HG02798 (cell line): ENCODE results near the gene SMARCC1.
A peak's percentile ranks its signal among the peaks of the same experiment; 100 is the strongest.
"Not testable (repeated sequence)": the region's sequence is repeated elsewhere in the genome, so short reads cannot be mapped to it uniquely, and the experiment has no call there.

Experiments used
- ATAC-seq: cut with Tn5 transposase; IDR thresholded peaks from one replicate; pipeline ENCODE4 v1.9.1; 2021; ENCODE audit warnings: mild to moderate bottlenecking; ENCODE audit not compliant: unreplicated experiment, poor library complexity

The SMARCC1 gene

DNA sequence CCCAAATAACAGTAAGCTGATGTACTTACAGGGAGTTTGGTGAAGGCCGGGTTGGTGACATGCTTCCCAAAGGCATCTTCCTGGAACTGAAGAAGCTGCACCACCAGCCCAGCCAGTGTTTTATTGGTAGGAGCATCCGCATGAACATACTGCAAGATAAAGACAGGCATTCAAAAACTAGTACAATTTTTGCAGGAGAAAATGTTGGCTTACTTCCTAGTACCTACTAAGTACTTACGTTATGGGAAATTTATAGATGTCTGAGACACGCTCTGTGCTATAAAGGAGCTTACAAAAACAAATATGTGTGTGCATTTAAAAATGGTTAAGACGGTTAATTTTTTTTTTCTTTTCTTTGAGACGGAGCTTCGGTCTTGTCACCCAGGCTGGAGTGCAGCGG lies 8.9 kb downstream of the SMARCC1 start:
- ATAC-seq, result no peak

DNA sequence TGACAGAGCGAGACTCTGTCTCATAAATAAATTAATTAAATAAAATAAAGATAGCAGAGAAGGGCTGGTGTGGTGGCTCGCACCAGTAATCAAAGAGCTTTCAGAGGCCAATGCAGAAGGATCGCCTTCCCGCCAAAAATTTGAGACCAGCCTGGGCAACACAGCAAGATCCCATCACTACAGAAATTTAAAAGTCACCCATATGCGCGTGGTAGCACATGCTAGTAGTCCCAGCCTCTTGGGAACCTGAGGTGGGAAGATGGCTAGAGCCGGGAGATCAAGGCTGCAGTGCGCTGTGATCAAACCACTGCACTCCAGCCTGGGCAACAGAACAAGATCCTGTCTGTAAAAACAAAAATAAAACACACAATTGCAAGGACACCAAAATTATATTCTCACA lies 9.6 kb downstream of the SMARCC1 start:
- no peak for ATAC-seq

DNA sequence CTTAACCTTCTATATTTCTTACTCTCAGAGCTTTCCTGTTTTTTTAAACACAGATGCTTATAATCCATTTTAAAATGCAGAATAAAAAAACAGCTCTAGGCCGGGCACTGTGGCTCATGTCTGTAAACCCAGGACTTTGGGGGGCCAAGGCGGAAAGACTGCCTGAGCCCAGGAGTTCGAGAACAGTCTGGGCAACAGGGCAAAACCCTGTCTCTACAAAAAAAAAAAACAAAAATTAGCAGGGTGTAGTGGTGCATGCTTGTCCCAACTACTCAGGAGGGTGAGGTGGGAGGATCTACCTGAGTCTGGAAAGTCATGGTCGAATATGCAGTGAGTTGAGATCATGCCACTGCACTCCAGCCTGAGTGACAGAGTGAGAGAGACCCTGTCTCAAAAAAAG lies 15.5 kb downstream of the SMARCC1 start:
- no peak for ATAC-seq

DNA sequence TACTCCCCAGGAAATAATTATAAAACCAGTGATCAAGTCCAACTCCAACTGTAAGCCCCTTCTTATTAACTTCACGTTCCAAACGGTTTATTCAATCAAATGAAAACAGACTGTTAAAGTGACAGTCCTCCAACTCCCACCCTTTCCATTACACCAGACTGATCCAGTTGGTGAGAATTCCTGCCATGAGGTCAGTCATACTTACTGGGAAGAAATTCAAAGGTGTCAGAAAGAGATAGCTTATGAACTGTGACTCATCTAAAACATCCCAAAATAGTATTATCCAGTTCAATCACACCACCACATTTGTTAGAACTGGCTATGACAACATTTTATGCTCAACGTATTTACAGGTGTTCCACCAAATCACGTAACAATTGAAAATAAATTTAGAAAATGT lies 19.5 kb downstream of the SMARCC1 start:
- no peak for ATAC-seq

DNA sequence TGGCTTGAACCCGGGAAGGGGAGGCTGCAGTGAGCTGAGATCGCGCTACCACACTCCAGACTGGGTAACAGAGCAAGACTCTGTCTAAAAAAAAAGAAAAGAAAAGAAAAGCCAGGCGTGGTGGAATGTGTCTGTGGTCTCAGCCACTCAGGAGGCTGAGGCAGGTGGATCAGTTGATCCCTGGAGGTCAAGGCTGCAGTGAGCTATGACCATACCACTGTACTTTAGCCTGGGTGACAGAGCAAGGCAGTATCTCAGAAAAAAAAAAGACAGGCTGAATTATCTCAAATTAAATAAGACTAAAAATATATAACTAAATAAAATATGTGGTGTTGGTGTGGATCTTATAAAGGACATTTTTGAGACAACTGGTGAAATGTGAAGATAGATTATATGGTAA lies 20.6 kb downstream of the SMARCC1 start:
- no peak for ATAC-seq

DNA sequence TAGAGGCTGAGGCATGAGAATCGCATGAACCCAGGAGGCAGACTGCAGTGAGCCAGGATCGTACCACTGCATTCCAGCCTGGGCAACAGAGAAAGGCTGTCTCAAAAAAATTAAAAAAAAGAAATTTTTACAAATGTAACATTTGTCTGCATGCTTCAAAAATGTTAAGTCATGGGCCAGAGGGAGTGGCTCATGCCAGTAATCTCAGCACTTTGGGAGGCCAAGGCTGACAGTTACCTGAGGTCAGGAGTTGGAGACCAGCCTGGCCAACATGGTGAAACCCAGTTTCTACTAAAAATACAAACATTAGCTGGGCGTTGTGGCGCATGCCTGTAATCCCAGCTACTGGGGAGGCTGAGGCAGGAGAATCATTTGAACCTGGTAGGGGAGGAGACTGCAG lies 21.5 kb downstream of the SMARCC1 start:
- not testable (repeated sequence) for ATAC-seq

DNA sequence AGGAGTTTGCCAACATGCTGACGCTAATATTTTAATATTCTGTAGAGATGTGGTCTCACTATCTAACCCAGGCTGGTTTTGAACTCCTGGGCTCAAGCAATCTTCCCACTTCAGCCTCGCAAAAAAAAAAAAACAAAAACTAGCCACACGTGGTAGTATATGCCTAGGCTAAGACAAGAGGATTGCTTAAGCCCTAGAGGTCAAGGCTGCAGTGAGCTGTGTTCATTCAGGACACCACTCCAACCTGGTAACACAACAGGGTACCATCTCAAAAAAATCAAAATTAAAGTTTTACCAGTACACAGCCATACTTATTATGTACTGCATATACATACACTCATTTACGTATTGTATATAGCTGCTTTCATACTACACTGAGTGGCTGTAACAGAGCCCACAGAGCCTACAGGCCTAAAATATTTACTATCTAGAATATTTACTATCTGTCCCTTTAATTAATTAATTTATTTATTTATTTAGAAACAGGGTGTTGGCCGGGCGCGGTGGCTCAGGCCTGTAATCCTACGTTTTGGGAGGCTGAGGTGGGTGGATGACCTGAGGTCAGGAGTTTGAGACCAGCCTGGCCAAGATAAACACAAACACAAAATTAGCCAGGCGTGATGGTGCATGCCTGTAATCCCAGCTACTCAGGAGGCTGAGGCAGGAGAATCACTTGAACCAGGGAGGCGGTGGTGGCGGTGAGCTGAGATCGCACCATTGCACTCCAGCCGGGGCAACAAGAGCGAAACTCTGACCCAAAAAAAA lies 23.2 kb downstream of the SMARCC1 start:
- no peak for ATAC-seq

DNA sequence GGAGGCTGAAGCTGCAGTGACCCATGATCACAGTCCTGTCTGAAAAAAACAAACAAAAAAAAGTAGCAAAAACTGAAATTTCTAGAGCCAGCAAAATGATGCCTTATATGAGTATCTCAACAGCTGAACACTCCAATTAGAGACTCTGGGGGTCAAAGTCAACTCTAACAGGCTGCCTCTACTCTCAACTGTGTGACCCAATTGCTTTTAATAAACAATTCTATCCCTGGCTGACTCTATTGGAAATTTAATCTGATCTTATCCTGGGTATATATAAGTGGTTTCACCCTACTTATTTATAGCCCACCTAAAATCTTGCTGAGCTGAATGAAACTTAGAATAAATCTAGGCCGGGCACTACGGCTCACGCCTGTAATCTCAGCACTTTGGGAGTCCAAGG lies 29.0 kb downstream of the SMARCC1 start:
- no peak for ATAC-seq

DNA sequence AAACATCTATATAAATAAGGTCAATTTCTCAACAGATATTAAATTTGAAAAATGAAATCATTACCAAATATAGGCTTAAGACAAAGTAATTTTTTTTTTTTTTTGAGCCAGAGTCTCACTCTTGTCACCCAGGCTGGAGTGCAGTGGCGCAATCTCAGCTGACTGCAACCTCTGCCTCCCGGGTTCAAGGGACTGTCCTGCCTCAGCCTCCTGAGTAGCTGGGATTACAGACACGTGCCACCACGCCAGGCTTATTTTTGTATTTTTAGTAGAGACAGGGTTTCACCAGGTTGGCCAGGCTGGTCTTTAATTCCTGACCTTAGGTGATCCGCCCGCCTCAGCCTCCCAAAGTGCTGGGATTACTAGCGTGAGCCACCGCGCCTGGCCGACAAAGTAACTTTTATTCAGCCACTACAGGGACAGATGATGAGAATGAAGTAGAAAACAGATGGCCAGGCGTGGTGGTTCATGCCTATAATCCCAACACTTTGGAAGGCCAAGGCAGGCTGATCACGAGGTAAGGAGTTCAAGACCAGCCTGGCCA lies 30.8 kb downstream of the SMARCC1 start:
- ATAC-seq, result not testable (repeated sequence)

DNA sequence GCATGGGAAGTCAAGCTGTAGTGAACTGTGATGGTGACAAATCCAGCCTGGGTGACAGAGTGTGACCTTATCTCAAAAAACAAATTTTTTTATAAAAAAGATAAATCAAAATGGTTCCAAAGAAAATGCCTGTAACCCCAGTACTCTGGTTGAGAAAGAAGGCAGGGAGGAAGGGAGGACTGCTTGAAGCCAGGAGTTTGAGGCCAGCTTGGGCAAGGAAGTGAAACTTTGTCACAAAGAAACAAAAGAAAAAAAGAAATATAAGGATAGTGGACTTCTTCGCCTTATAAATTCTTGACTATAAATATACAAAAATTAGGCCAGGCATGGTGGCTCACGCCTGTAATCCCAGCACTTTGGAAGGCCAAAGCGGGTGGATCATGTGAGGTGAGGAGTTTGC lies 34.1 kb downstream of the SMARCC1 start:
- ATAC-seq, result no peak

DNA sequence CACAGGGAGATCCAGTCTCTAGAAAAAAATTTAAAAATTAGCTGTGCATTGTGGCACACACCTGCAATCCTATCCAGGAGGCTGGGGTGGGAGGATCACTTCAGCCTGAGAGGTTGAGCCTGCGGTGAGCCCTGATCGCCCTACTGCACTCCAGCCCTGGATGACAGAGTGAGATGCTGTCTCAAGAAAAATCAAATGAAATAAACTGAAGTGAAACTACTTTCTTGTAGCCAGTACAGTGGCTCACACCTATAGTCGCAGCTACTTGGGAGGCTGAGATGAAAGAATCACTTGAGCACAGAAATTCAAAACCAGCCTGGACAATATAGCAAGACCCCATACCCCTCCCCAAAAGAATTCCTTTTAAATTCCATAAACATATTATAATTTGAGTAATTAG lies 35.4 kb downstream of the SMARCC1 start:
- no peak for ATAC-seq

DNA sequence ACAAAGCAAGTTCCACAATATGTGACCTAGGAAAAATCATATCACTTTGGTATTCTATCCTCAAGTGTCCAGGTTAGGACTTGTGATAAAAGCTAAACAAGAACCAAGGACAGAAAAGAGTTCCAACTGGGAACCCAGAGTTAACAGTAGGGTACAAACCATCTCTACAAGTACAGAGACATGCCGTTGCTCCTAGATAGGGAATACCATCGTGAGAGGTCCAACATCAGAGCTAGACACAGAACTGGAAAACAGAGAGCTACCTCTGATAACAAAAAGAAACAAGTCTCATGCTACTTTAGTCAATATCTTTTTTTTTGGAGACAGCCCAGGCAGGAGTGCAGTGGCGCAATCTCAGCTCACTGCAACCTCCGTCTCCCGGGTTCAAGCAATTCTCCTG lies 37.8 kb downstream of the SMARCC1 start:
- no peak for ATAC-seq

DNA sequence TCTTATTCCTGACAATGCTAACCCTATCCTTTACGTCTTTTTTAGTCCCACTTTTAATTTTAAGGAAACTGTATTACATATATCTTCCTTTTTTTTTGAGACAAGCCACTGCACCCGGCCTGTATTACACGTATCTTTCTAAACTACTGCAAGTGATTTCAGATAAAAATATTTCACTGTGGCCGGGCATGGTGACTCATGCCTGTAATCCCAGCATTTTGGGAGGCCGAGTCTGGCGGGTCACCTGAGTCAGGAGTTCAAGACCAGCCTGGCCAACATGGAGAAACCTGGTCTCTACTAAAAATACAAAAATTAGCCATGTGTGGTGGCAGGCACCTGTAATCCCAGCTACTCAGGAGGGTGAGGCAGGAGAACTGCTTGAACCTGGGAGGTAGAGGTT lies 38.3 kb downstream of the SMARCC1 start:
- ATAC-seq, result not testable (repeated sequence)

DNA sequence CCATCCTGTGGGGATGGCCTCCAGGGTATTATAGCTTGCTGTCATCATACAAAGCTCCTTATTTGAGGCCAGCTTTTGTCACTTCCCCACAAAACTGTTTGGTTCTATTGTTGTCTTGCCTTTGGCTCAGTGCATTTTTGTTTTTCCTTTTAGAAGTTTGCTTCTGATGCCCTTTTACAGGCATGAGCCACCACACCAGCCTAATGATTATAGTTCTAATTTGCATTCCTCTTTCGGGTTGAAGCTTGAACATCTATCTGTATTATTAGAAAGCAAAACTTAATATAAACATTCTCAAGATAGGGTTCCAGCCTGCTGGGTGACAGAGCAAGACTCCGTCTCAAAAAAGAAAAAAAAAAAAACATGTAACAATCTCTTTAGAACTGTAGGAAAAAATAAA lies 39.8 kb downstream of the SMARCC1 start:
- ATAC-seq, result peak; percentile 52

DNA sequence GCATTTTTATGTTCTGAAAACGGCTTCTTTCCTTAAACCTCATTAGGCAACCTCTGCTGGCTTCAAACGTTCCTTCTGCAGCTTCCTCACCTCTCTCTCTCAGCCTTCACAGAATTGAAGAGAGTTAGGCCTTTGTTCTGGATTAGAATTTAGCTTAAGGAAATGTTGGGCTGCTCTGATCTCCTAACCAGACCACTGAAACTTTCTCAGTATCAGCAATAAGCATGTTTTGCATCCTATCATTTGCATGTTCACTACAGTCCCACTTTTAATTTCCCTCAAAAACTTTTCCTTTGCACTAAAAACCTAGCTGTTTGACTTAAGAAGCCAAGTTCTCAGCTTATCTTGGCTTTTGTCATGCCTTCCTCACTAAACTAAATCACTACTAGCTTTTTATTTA lies 49.5 kb downstream of the SMARCC1 start:
- ATAC-seq, result no peak

DNA sequence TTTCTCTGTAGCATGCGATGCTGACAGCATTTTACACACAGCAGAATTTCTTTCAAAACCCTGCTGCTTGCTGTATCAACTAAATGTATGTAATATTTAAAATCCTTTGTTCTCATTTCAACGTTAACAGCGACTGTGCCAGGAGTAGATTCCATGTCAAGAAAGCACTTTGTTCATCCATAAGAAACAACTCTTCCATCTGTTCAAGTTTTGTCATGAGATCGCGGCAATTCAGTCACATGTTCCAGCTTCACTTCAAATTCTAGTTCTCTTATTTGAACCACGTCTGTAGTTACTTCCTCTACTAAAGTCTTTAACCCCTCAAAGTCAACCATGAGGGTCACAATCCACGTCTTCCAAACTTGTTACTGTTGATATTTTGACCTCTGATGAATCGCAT lies 50.6 kb downstream of the SMARCC1 start:
- ATAC-seq, result no peak

DNA sequence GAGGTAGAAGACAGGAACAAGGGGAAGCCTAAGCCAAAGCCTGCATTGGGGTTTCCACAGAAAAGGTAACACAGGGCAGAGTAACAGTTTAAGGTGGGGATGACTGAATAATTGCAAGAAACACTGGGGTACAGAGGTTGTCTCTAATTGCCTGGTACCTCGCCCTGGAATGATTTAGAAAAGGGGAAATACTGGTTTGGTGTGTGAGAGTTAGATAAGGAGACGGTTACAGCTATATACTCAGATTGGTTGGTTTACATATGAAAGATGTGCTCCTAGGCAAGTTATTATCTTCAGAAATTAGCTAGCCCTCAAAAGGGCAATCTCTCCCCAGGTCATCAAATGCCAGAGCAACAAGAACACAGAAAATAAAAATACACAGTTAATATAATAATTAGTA lies 58.8 kb downstream of the SMARCC1 start:
- ATAC-seq, result no peak

DNA sequence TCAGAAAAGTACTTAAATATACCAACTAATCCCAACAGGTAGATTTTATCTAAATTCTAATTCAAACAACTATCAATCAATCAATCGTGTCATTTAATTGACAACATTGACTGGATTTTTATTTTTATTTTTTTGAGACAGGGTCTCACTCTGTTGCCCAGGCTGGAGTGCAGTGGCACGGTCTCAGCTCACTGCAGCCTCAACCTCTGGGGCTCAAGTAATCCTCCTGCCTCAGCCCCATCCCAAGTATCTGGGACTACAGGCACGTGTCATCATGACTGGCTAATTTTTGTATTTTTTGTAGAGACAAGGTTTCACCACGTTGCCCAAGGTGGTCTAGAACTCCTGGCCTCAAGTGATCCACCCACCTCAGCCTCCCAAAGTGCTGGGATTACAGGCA lies 64.2 kb downstream of the SMARCC1 start:
- not testable (repeated sequence) for ATAC-seq

DNA sequence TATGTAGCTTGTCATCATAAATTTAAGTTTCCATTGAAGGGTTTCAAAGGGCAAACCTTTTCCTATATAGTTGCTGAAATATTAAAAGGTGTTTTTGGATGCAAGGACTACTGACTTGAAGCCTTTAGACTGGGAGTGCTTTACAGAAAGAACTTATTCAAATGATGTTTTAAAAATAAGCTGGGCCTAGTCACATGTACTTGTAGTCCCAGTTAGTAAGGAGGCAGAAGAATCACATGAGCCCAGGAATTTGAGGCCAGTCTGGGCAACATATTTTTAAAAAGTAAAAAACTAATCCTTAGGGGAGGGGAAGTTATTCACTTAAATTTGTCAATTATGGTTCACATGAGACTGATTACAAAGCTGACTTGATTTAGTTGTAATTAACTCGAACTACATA lies 65.0 kb downstream of the SMARCC1 start:
- no peak for ATAC-seq

DNA sequence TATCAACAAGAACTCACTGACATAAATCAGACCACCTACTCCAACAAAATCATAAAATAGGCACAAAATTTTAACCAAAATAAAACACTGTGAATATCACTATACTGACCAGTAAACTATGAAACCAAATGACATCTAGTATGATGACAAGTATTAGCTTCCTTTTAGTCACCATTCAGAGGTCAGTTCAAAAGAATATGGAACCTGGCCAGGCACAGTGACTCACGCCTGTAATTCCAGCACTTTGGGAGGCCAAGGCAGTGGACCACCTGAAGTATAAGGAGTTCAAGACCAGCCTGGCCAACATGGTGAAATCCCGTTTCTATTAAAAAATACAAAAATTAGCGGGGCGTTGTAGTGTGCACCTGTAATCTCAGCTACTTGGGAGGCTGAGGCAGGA lies 65.8 kb downstream of the SMARCC1 start:
- no peak for ATAC-seq

DNA sequence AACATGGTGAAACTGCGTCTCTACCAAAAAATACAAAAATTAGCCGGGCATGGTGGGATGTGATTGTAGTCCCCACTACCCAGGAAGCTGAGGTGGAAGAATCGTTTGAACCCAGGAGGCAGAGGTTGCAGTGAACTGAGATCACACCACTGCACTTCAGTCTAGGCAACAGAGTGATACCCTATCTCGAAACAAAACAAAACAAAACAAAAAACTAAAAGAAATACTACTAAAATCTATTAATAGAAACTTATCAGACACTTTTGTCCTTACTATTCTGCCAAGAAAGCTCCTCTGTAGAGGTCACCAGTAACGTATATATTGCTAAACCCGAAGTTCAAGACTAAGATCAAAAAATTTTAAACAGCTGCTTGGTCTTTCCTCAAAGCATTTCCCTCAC lies 67.1 kb downstream of the SMARCC1 start:
- ATAC-seq, result no peak

DNA sequence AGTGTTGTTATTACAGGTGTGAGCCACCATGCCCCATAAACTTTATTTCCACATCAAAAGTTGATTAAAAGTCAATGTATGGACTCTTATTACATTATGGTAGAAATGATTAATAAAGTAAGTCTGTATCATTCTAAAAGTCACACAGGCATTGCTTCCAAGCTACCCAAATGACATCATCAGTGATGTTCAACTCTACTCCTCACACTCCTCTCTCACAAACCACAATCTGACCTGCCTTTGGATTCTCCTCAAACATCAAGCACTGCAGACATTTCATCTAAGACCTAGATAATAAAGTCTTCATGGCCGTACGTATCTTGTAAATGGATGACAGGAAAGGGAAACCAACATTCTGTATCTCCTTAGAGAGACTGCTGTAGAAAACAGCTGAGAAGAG lies 68.0 kb downstream of the SMARCC1 start:
- ATAC-seq, result no peak
